ENCODE results near the gene GCNT1.
"Not testable (repeated sequence)": the region's sequence is repeated elsewhere in the genome, so short reads cannot be mapped to it uniquely, and the experiment has no call there.

DNA sequence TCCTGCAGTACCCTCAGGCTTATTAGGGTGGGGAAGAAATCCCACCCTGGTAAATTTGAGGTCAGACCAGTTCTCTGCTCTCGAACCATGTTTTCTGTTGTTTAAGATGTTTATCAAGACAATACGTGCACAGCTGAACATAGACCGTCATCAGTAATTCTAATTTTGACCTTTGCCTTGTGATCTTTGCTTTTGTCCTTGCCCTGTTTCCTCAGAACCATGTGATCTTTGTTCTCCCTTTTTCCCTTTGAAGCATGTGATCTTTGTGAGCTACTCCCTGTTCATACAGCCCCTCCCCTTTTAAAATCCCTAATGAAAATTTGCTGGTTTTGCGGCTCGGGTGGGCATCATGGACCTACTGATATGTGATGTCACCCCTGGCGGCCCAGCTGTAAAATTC is 24.1 kb upstream of the GCNT1 start:
- TF ChIP-seq, protein P1, sequence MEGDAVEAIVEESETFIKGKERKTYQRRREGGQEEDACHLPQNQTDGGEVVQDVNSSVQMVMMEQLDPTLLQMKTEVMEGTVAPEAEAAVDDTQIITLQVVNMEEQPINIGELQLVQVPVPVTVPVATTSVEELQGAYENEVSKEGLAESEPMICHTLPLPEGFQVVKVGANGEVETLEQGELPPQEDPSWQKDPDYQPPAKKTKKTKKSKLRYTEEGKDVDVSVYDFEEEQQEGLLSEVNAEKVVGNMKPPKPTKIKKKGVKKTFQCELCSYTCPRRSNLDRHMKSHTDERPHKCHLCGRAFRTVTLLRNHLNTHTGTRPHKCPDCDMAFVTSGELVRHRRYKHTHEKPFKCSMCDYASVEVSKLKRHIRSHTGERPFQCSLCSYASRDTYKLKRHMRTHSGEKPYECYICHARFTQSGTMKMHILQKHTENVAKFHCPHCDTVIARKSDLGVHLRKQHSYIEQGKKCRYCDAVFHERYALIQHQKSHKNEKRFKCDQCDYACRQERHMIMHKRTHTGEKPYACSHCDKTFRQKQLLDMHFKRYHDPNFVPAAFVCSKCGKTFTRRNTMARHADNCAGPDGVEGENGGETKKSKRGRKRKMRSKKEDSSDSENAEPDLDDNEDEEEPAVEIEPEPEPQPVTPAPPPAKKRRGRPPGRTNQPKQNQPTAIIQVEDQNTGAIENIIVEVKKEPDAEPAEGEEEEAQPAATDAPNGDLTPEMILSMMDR (IDR thresholded peaks at IDR 0.05; ENCODE audit: low read depth, low read length) = not testable (repeated sequence)
- TF ChIP-seq EZH2phosphoT487 (IDR thresholded peaks at IDR 0.05; ENCODE audit: low read depth) = not testable (repeated sequence)

Data from OCI-LY3 (cell line).